ENCODE results near the gene KRR1.
"Not testable (repeated sequence)": the region's sequence is repeated elsewhere in the genome, so short reads cannot be mapped to it uniquely, and the experiment has no call there.

KRR1 gene

DNA sequence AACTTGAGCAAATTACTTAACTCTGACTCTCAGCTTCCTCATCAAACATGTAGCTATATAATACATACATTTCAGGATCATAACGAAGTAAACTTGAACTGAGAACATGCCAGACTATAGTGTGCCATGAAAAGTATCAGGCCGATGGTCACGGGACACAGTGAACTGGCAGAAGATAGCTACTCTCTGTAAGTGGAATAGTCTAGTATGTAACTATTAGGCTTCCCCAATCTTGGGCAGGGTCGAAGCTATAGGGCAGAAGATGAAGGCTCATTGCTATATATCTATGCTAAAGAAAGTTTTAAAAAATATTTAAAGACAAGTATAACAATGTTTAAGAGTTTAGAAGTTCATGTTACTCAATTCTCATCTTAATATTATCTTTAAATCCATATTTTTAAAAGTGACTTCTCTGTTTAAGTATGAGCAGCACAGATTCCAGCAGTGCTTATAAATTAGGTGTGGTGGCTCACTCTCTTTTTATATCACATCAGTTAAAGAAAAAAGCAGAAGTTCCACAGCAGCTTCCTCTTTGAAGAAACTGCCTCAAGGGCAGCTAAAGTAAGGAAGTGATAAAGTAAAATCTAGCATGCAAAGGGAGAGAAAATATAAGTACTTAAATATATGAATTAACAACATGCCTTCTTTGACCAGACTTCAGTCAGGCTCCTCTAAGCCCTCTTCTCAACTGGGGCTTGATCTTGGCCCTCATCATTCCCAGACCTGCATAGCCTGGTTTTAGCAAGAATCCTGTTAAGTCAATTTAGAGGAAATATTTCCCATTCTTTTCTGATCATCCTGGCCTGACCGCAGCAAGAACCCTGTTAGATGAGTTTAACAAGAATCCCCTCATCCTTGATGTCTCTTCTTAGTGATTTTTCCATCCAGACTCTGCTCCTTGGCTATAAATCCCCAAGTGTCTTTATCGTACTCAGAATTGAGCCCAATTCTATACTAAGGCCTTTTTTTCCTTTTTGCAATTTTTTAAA lies 39.2 kb downstream of the KRR1 start:
- no peaks in the 10 kb centered on the region for H3K36me3 ChIP-seq (ENCODE audit: control insufficient read depth, low read depth, low read length)
- no peaks in the 10 kb centered on the region for H3K4me1 ChIP-seq (ENCODE audit: control insufficient read depth, low read depth, low read length)
- no peak overlapping the region for H3K4me3 ChIP-seq (ENCODE audit: low read length)
- no peak overlapping the region for H3K27ac ChIP-seq (ENCODE audit: low read length)
- H3K9me3 ChIP-seq (ENCODE audit: control insufficient read depth, low read depth, low read length) = no peaks in the 10 kb centered on the region
- H3K9ac ChIP-seq (ENCODE audit: low read length) = no peak overlapping the region
- H3K27me3 ChIP-seq (ENCODE audit: control insufficient read depth, insufficient read depth, low read length) = no peaks in the 10 kb centered on the region

DNA sequence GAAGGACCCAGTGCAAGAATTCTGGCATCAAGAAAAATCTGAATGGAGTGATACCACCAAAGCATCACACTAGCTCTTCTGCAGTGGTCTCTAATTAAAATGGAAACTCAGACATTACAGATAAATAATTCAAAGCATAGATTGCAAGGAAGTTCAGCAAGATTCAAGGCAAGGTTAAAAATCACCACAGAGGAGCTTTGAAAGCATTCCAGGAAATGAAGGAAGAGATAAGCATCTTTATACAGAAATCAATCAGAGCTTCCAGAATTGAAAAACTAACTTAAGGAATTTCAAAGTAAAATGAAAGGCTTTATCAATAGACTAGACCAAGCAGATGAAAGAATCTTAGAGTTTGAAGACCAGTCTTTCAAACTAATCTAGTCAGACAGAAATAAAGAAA lies 51.2 kb downstream of the KRR1 start:
- Histone ChIP-seq H3K9ac (ENCODE audit: low read length) (no peak overlapping the region), H3K4me1 (ENCODE audit: control insufficient read depth, low read depth, low read length) (no peaks in the 10 kb centered on the region), H3K4me3 (ENCODE audit: low read length) (no peak overlapping the region), H3K9me3 (ENCODE audit: control insufficient read depth, low read depth, low read length) (peaks cover 11% of the 10 kb centered on the region), H3K36me3 (ENCODE audit: control insufficient read depth, low read depth, low read length) (no peaks in the 10 kb centered on the region), H3K27ac (ENCODE audit: low read length) (no peak overlapping the region), H3K27me3 (ENCODE audit: control insufficient read depth, insufficient read depth, low read length) (no peaks in the 10 kb centered on the region)

DNA sequence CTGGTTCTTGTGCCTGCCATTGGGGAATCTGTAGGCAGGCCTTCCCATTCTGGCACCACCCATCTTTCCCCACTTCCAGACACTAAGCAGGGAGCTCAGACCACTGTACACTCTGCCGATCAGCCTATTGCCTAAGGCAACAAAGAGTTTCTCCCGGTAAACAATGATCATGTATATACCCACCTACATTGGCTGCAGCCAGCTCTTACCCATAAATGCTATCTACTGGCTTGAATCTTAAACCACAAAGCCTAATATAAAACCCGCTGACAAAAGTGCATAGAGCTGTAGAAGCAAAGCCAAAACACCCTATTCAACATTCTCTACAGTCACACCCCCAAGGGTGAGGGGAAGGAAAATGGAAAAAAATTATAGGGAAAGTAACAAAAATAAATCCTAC lies 51.7 kb downstream of the KRR1 start:
- Histone ChIP-seq H3K4me3 (ENCODE audit: low read length) (no peak overlapping the region), H3K36me3 (ENCODE audit: control insufficient read depth, low read depth, low read length) (no peaks in the 10 kb centered on the region), H3K9me3 (ENCODE audit: control insufficient read depth, low read depth, low read length) (peaks cover 11% of the 10 kb centered on the region), H3K27me3 (ENCODE audit: control insufficient read depth, insufficient read depth, low read length) (no peaks in the 10 kb centered on the region), H3K4me1 (ENCODE audit: control insufficient read depth, low read depth, low read length) (no peaks in the 10 kb centered on the region), H3K9ac (ENCODE audit: low read length) (no peak overlapping the region), H3K27ac (ENCODE audit: low read length) (no peak overlapping the region)

DNA sequence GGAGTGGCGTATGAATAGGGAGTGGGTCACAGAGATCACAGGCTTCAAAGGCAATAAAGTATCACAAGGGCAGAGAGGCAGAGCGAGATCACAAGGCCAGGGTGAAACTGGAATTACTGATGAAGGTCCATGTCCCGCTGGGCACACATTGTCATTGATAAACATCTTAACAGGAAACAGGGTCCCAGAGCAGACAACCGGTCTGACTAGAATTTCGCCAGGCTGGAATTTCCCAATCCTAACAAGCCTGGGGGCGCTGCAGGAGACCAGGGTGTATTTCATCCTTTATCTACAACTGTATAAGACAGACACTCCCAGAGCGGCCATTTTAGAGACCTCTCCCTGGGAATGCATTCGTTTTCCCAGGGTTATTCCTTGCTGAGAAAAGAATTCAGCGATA lies 53.5 kb downstream of the KRR1 start:
- H3K4me1 ChIP-seq (ENCODE audit: control insufficient read depth, low read depth, low read length); H3K36me3 ChIP-seq (ENCODE audit: control insufficient read depth, low read depth, low read length); H3K27me3 ChIP-seq (ENCODE audit: control insufficient read depth, insufficient read depth, low read length); H3K27ac ChIP-seq (ENCODE audit: low read length); H3K9ac ChIP-seq (ENCODE audit: low read length); H3K4me3 ChIP-seq (ENCODE audit: low read length): not testable (repeated sequence)
- peaks cover 11% of the 10 kb centered on the region for H3K9me3 ChIP-seq (ENCODE audit: control insufficient read depth, low read depth, low read length)

DNA sequence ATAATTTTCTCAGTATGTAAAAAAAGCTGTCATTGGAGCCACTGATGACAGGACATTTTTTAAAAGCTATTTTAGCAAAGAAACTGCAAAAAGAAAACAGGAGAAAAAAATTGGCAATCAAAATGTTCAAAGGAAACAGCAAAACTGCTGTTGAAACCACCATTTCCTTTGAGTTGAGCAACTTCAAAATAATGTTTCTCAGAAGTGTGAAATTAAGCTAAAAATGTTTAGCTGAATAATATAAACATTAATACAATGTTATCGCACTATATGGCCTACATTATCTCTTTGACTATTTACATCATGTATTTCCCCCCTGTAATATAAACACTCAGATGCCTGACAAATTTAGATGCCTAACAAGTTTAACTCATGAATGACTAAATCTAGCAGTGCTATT lies 54.2 kb downstream of the KRR1 start:
- Histone ChIP-seq H3K9me3 (ENCODE audit: control insufficient read depth, low read depth, low read length) (peaks cover 11% of the 10 kb centered on the region), H3K36me3 (ENCODE audit: control insufficient read depth, low read depth, low read length) (no peaks in the 10 kb centered on the region), H3K4me3 (ENCODE audit: low read length) (no peak overlapping the region), H3K27me3 (ENCODE audit: control insufficient read depth, insufficient read depth, low read length) (no peaks in the 10 kb centered on the region), H3K9ac (ENCODE audit: low read length) (no peak overlapping the region), H3K27ac (ENCODE audit: low read length) (no peak overlapping the region), H3K4me1 (ENCODE audit: control insufficient read depth, low read depth, low read length) (no peaks in the 10 kb centered on the region)

DNA sequence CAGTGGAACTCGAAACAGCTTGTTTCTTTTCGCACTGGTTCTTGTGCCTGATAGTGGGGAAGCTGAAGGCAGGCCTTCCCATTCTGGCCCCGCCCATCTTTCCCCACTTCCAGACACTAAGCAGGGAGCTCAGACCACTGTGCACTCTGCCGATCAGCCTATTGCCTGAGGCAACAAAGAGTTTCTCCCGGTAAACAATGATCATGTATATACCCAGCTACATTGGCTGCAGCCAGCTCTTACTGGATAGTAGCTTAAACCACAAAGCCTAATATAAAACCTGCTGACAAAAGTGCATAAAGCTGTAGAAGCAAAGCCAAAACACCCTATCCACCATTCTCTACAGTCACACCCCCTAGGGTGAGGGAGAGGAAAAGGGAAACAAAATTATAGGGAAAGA lies 55.6 kb downstream of the KRR1 start:
- Histone ChIP-seq H3K27ac (ENCODE audit: low read length) (no peak overlapping the region), H3K4me1 (ENCODE audit: control insufficient read depth, low read depth, low read length) (no peaks in the 10 kb centered on the region), H3K36me3 (ENCODE audit: control insufficient read depth, low read depth, low read length) (no peaks in the 10 kb centered on the region), H3K27me3 (ENCODE audit: control insufficient read depth, insufficient read depth, low read length) (no peaks in the 10 kb centered on the region), H3K9me3 (ENCODE audit: control insufficient read depth, low read depth, low read length) (peaks cover 11% of the 10 kb centered on the region), H3K9ac (ENCODE audit: low read length) (no peak overlapping the region), H3K4me3 (ENCODE audit: low read length) (no peak overlapping the region)

DNA sequence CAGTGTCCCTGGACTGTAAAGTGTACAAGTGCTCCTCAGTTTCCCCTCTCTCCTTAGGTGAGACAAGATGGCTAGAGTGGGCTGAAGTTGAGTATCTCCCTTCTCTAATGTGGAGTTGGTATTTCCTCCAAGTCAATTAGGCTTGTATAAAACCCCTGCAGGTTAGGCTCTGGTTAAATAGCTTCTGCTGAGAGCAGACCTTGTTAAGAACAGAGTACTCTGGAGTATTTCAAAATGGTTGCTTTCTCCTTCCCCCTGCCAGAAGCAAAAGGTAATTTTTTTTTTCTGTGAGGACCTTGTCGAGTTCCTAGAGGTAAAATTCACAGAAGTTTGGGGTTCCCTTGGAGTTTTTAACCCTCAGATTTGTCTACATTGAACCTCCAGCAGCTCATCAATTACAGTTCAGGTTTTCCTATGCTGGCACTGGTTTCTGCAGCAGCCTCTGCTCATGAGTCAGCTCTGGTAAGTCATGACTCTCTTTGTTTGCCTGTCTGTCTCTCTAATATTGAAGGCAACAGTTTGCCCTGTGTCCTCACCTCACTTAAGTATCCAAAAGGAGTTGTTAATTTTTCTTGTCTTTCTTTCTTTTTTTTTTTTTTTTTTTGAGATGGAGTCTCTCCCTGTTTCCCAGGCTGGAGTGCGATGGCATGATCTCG lies 58.6 kb downstream of the KRR1 start:
- no peak overlapping the region for H3K27ac ChIP-seq (ENCODE audit: low read length)

DNA sequence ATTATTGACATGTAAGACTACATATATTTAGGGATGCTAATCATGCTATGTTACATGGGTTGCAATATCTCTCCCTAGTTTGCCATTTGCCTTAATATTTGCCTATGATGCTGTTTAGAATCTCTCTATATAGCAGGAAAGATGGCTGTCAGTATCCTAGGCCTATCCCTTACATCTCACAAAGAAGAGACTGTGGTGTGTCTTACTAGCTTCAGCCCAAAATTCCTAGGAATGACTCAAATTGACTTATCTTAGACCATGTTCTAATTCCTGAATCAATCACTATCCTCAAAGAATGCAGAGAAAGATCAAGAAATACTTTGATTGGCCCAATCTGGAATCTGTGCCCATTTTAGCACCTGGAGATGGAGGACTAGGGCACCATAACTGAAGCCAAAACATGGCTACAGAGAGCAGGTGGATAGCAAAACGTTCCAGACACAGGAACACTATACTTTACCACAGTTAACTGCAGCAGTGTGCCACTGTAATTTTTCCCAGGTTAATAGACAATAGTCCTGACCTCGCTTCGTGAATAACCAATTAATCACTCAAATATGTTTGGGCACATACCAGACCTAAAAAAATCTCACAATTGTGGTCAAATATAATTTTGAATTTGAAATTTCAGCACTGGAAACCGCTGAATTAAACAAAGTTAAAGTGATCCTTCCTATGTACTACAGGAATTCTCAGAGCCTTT lies 63.6 kb downstream of the KRR1 start:
- Histone ChIP-seq H3K36me3 (ENCODE audit: control insufficient read depth, low read depth, low read length) (no peaks in the 10 kb centered on the region), H3K9me3 (ENCODE audit: control insufficient read depth, low read depth, low read length) (no peaks in the 10 kb centered on the region), H3K27ac (ENCODE audit: low read length) (no peak overlapping the region), H3K9ac (ENCODE audit: low read length) (no peak overlapping the region), H3K27me3 (ENCODE audit: control insufficient read depth, insufficient read depth, low read length) (no peaks in the 10 kb centered on the region), H3K4me3 (ENCODE audit: low read length) (no peak overlapping the region), H3K4me1 (ENCODE audit: control insufficient read depth, low read depth, low read length) (no peaks in the 10 kb centered on the region)

More for the DNA sequence above, 58.6 kb downstream of the KRR1 start:
- Histone ChIP-seq H3K27me3 (ENCODE audit: control insufficient read depth, insufficient read depth, low read length) (no peaks in the 10 kb centered on the region), H3K36me3 (ENCODE audit: control insufficient read depth, low read depth, low read length) (no peaks in the 10 kb centered on the region), H3K4me1 (ENCODE audit: control insufficient read depth, low read depth, low read length) (no peaks in the 10 kb centered on the region), H3K4me3 (ENCODE audit: low read length) (no peak overlapping the region), H3K9me3 (ENCODE audit: control insufficient read depth, low read depth, low read length) (peaks cover 8% of the 10 kb centered on the region), H3K9ac (ENCODE audit: low read length) (no peak overlapping the region)

DNA sequence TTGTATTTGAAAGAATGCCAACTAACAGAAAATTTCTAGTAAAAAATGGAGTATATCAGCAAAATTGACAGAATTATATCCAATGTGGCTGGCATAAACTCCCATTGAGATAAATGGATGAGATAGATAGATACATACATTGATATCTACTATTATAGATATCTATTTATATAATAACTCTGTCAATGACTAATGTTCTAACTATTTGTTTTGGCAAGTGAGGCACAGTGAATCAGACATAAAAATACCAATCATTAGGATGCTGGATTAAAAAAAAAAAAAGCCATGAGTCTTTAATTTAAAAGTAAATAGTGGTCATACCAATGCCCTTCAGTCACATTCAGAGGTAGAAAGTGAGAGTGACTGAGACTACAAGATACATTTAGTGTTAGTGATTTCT lies 64.6 kb downstream of the KRR1 start:
- Histone ChIP-seq H3K9me3 (ENCODE audit: control insufficient read depth, low read depth, low read length) (no peaks in the 10 kb centered on the region), H3K4me1 (ENCODE audit: control insufficient read depth, low read depth, low read length) (no peaks in the 10 kb centered on the region), H3K4me3 (ENCODE audit: low read length) (no peak overlapping the region), H3K9ac (ENCODE audit: low read length) (no peak overlapping the region), H3K27ac (ENCODE audit: low read length) (no peak overlapping the region), H3K27me3 (ENCODE audit: control insufficient read depth, insufficient read depth, low read length) (no peaks in the 10 kb centered on the region), H3K36me3 (ENCODE audit: control insufficient read depth, low read depth, low read length) (no peaks in the 10 kb centered on the region)

DNA sequence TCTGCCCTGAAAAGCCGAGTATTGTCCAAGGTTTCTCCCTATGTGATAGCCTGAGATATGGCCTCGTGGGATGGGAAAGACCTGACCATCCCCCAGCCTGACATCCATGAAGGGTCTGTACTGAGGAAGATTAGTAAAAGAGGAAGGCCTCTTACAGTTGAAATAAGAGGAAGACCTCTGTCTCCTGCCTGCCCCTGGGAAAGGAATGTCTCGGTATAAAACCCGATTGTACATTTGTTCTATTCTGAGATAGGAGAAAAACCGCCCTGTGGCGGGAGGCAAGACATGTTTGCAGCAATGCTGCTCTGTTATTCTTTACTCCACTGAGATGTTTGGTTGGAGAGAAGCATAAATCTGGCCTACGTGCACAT lies 66.3 kb downstream of the KRR1 start:
- H3K27ac ChIP-seq (ENCODE audit: low read length); H3K9ac ChIP-seq (ENCODE audit: low read length); H3K36me3 ChIP-seq (ENCODE audit: control insufficient read depth, low read depth, low read length); H3K4me3 ChIP-seq (ENCODE audit: low read length); H3K9me3 ChIP-seq (ENCODE audit: control insufficient read depth, low read depth, low read length); H3K27me3 ChIP-seq (ENCODE audit: control insufficient read depth, insufficient read depth, low read length); H3K4me1 ChIP-seq (ENCODE audit: control insufficient read depth, low read depth, low read length): not testable (repeated sequence)

DNA sequence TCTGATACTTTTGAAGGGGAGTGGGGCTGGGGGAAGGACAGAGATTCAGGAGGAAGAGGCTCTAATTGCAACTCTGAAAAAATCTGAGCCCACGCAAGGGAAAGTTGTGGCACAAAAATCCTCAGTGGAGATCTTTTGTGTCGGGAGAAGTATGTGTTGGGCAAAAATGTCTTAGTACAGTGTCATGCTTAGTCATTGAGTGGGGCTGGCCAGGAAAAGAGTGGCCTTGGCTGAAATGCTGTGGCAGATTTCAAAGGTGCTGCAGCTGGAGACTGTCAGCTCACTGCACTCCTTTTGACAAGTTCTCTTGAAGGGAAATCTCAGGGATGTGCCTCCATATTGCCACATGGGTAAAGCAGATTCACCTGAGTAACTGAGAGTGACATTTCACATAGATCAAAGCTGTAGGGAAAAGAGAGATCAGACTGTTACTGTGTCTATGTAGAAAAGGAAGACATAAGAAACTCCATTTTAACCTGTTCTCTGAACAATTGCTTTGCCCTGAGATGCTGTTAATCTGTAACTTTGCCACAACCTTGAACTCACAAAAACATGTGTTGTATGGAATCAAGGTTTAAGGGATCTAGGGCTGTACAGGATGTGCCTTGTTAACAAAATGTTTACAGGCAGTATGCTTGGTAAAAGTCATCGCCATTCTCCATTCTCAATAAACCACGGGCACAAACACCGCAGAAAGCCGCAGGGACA lies 66.8 kb downstream of the KRR1 start:
- no peaks in the 10 kb centered on the region for H3K27me3 ChIP-seq (ENCODE audit: control insufficient read depth, insufficient read depth, low read length)
- no peak overlapping the region for H3K27ac ChIP-seq (ENCODE audit: low read length)
- no peak overlapping the region for H3K4me3 ChIP-seq (ENCODE audit: low read length)
- no peak overlapping the region for H3K9ac ChIP-seq (ENCODE audit: low read length)
- no peaks in the 10 kb centered on the region for H3K36me3 ChIP-seq (ENCODE audit: control insufficient read depth, low read depth, low read length)
- no peaks in the 10 kb centered on the region for H3K9me3 ChIP-seq (ENCODE audit: control insufficient read depth, low read depth, low read length)
- no peaks in the 10 kb centered on the region for H3K4me1 ChIP-seq (ENCODE audit: control insufficient read depth, low read depth, low read length)

Data from iPS-18a (cell line).